GM06990 (cell line): ENCODE data around the gene ADCY7.

Experiments used
- DNase-seq: peaks from one replicate; pipeline ENCODE4 v3.0.0-alpha.2; 2011; ENCODE audit not compliant: insufficient read length; ENCODE audit errors: extremely low read depth
- H3K27me3 ChIP-seq: replicated peaks from 2 replicates; pipeline ENCODE4 v1.6.0; 2011; ENCODE audit warnings: low read length; ENCODE audit not compliant: control insufficient read depth, insufficient read depth
- H3K36me3 ChIP-seq: 2 replicates; pipeline ENCODE4 v1.5.1; 2011; ENCODE audit warnings: low read length; ENCODE audit not compliant: control insufficient read depth, insufficient read depth
- H3K4me3 ChIP-seq: replicated peaks from 2 replicates; pipeline ENCODE4 v1.5.1; 2011; ENCODE audit warnings: low read depth, mild to moderate bottlenecking, control low read depth, low read length
- CTCF ChIP-seq: IDR thresholded peaks from 2 replicates; pipeline ENCODE4 v1.5.1; 2011; ENCODE audit warnings: low read length, control low read depth, mild to moderate bottlenecking, inconsistent platforms; ENCODE audit not compliant: insufficient read depth, poor library complexity, severe bottlenecking

ADCY7 gene

GRCh38 chr16:50322333-50322732 lies 56.0 kb downstream of the ADCY7 start:
- peaks cover 22% of the 10 kb centered on the region for H3K36me3 ChIP-seq
- TF ChIP-seq CTCF: no peak
- no peaks in the 10 kb centered on the region for H3K27me3 ChIP-seq
- H3K4me3 ChIP-seq: no peak overlapping the region
- no peak for DNase-seq

- Histone ChIP-seq H3K4me3 (no peak overlapping the region), H3K27me3 (no peaks in the 10 kb centered on the region), H3K36me3 (peaks cover 23% of the 10 kb centered on the region)
- DNase-seq: no peak
- peak; percentile 33 for TF ChIP-seq CTCF
Measured at GRCh38 chr16:50323335-50324011, 57.1 kb downstream of the ADCY7 start.

- Histone ChIP-seq H3K4me3 (no peak overlapping the region), H3K27me3 (no peaks in the 10 kb centered on the region), H3K36me3 (peaks cover 26% of the 10 kb centered on the region)
- DNase-seq: no peak
- TF ChIP-seq CTCF: no peak
Measured at GRCh38 chr16:50324345-50324744, 58.0 kb downstream of the ADCY7 start.

GRCh38 chr16:50326264-50326663 lies 59.9 kb downstream of the ADCY7 start:
- Histone ChIP-seq H3K27me3 (no peaks in the 10 kb centered on the region), H3K4me3 (no peak overlapping the region), H3K36me3 (peaks cover 22% of the 10 kb centered on the region)
- DNase-seq: no peak
- no peak for TF ChIP-seq CTCF

GRCh38 chr16:50326835-50327465 lies 60.6 kb downstream of the ADCY7 start:
- TF ChIP-seq CTCF: peak; percentile 81
- peaks cover 20% of the 10 kb centered on the region for H3K36me3 ChIP-seq
- no peak overlapping the region for H3K4me3 ChIP-seq
- H3K27me3 ChIP-seq: no peaks in the 10 kb centered on the region
- DNase-seq: no peak
